Activated CD4-positive, alpha-beta T cell treated with anti-CD3 and anti-CD28 coated beads for 4 hours (primary cell): ENCODE measurements around the gene PARP8.
A peak's percentile ranks its signal among the peaks of the same experiment; 100 is the strongest.
"Not testable (repeated sequence)": the region's sequence is repeated elsewhere in the genome, so short reads cannot be mapped to it uniquely, and the experiment has no call there.

ENCODE experiments used
- DNase-seq, 2 donors: peaks; one replicate each; pipeline ENCODE4 v3.0.0-alpha.2; 2020

The PARP8 gene

GRCh38 chr5:50730336-50730735 lies 63.9 kb downstream of the PARP8 start:
- DNase-seq = no peak

DNA sequence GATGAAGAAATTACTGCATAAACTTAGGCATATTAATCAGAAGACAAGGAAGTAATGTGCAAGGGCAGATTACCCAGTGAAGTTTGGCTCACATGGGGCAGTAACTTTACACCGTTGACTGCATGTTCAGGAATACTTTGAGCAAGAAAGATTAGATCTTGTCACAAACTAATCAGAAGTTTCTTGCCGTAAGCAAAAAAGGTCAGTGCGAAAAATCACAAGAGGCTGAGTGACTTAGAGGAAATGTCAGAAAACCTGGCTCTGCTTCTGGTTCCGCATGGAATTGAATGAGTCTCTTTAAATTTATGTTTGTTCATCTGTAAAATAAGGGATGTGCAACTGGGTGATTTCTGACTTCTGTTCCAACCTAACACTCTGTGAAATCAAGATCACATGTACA lies 64.4 kb downstream of the PARP8 start:
- no peak for DNase-seq

GRCh38 chr5:50733741-50734140 lies 67.3 kb downstream of the PARP8 start:
- DNase-seq = no peak

GRCh38 chr5:50738864-50739263 lies 72.4 kb downstream of the PARP8 start:
- no peak for DNase-seq

DNA sequence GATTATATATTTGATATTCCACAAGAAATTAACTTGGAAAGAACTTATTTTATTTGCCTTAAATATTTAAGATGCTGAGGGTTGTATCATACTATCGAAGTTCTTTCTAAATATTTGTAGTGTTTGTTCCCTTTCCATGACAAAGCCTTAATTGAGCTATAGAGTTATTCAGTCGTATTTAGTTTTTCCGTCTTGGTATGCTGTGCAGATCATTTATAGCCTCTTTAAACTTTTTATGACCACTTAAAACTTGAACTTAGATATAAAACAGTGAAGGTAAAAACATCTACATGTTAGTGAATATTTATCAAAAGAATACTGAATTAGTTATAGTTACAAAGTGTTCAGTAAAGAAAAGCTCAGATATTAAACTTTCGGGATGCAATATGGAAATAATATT lies 74.4 kb downstream of the PARP8 start:
- no peak for DNase-seq

DNA sequence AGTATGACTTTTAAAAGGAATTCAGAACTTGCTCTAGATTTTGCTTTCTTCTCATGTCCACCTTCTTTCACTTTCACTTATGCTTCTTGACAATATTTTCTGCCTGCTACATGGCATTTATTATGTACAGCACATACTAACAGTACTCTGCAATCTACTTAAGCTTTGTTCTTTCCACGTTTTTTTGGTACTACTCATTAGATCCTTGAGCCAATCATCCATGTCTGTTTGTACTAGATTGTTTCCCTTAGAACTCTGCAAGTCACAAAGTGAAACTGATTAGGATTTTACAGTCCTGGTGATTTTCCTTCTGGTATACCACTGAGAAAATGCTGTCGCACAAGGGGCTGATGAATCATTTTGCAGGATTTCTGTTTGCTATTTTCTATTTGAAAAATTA lies 78.3 kb downstream of the PARP8 start:
- DNase-seq = no peak

- no peak for DNase-seq
Observed at GRCh38 chr5:50745221-50745910, 78.9 kb downstream of the PARP8 start.

DNA sequence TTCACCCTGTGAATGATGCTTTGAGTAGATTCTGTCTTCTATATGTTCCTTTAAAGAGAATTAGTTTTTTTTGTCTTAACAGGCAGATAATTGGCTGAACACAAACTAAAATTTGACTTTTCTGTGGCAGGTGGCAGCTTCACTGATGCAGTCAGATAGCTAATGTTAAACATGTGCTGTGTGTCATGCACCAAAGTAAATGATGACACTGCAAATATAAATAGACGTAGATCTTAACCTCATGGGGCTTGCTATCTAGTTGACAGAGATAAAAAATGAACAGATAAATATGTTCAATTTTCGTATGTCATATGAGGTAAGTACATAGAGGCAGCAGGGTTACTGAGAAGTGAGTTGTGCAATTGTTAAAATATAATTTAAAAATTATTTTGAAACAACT lies 82.7 kb downstream of the PARP8 start:
- no peak for DNase-seq

DNA sequence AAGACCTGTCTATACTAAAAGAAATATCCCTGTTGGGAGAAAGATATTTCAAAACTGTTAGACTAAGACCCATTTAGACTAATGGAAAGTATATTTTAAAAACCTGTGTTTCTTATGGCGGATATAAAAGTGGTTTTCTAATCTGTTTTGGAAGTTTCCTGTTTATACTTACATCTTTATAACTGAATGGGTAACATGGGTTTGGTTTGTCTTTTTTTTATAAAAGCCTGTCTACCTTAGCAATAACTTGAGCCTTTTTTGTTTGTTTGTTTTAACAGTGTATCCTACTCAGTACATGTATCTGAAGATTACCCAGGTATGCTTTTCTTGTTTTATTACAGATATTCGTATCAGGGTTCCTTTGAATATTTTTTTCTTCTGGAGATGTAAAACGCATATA lies 83.4 kb downstream of the PARP8 start:
- DNase-seq = no peak

DNA sequence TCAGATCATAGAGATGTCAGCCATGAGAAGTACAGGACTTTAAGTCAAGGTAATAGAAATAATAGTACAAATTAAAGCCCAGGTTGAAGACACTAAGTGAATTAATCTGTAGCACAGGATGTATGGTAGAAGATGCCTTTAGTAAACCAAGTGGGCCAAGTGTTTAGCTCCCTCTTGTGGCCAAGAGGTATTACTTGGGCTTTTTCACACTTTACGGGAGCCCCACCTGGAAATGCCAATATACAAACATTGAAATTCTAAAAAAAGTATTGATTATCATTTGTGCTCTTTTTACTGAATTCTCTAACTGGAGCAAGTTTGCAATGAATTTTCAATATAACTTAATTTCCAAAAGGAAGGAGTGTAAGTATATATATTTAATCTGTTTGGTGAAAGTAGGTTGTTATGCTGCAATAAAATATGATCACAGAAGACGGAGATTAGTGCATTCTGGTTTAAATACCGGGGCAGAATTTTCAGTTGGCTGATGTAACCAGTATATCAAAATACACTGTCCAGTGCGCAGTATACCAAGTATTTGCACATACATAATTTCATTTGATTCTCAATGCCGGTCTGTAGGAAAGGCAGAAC lies 84.7 kb downstream of the PARP8 start:
- DNase-seq = peak; percentile 34 to 43

DNA sequence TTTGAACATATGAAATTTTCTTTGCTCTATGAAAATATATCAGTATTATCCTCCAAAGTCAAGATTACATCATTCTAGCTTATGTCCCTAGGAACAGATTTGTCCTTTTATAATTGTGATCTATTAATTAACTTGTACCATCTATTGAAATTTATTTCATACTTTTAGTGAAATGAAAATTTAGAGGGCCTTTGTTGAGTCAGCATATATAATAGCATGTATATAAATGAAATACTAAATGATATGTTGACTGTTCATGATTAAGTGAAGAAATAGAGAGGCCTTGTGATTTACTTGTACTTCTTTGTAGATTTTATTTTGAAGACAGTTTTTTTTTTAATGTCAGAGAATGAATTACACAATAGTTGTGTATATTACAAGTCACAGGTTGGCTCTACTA lies 86.4 kb downstream of the PARP8 start:
- DNase-seq = no peak

GRCh38 chr5:50759526-50760270 lies 93.3 kb downstream of the PARP8 start:
- no peak for DNase-seq

- DNase-seq = no peak
Observed at GRCh38 chr5:50763351-50763750, 96.9 kb downstream of the PARP8 start.

GRCh38 chr5:50763846-50764245 lies 97.4 kb downstream of the PARP8 start:
- DNase-seq = no peak

DNA sequence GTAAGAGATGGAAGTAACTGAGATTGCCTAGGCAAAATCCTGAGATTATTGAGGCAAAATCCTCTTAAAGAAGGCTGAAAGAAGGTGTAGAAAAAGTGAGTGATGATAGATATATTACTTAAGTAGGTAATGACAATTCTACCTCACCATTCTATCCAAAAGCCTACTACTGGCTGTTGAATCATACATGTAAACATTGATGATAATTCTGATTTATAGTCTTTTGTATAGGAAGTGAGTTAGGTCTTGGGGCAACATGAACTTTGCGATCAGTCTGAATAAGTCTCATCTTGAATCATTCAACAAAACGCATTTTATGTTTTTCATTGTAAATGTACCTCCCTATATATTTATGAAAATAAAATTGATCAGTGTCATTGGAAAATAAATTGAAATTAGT lies 99.6 kb downstream of the PARP8 start:
- DNase-seq = no peak

GRCh38 chr5:50766462-50766861 lies 100.0 kb downstream of the PARP8 start:
- DNase-seq = no peak

GRCh38 chr5:50766967-50767366 lies 100.5 kb downstream of the PARP8 start:
- DNase-seq = no peak

- DNase-seq = no peak
Observed at GRCh38 chr5:50767588-50767987, 101.2 kb downstream of the PARP8 start.

- no peak for DNase-seq
Observed at GRCh38 chr5:50768634-50769033, 102.2 kb downstream of the PARP8 start.

- no peak for DNase-seq
Observed at GRCh38 chr5:50770441-50770840, 104.0 kb downstream of the PARP8 start.

- DNase-seq = not testable (repeated sequence)
Observed at GRCh38 chr5:50774446-50775175, 108.2 kb downstream of the PARP8 start.

GRCh38 chr5:50786073-50786472 lies 119.6 kb downstream of the PARP8 start:
- no peak for DNase-seq

- no peak for DNase-seq
Observed at GRCh38 chr5:50791813-50792212, 125.4 kb downstream of the PARP8 start.

DNA sequence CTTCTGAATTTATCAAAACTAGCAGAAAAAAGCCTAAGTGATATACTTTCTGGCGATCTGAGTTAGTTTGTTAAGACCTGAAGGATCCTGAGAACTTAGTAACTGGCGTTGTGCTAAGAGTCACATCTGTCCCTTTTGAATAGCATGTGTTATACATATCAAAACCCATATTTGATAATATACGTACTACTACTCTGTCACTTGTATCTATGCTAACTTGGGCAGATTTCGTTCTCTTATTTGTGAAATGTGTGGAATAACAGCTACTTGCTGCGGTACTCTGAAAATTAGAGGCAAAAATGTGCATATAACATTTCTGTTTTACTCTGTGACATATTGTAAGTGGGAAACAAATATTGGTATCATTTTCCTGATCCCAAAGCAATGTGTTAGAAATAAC lies 126.4 kb downstream of the PARP8 start:
- DNase-seq = no peak
